Endothelial cell (in vitro differentiated cells): ENCODE data around the gene CIB4. TPM values are rescaled to one million over a fixed set of nuclear protein-coding genes. Genes with fewer than 3 reads are reported as not detected.

Experiments used
- DNase-seq: peaks from one replicate; pipeline ENCODE4 v3.0.0; 2021; ENCODE audit warnings: low spot score
- H3K27ac Mint-ChIP-seq: one replicate; pipeline ENCODE4 v1.8.0; 2021; ENCODE audit warnings: mixed read lengths, inconsistent platforms; ENCODE audit not compliant: unreplicated experiment
- H3K27me3 Mint-ChIP-seq: one replicate; pipeline ENCODE4 v1.8.0; 2021; ENCODE audit warnings: mild to moderate bottlenecking, moderate library complexity, mixed read lengths, inconsistent platforms; ENCODE audit not compliant: unreplicated experiment
- H3K36me3 Mint-ChIP-seq: one replicate; pipeline ENCODE4 v1.8.0; 2021; ENCODE audit warnings: mild to moderate bottlenecking, low read depth, mixed read lengths, inconsistent platforms; ENCODE audit not compliant: unreplicated experiment
- H3K4me1 Mint-ChIP-seq: one replicate; pipeline ENCODE4 v1.8.0; 2021; ENCODE audit warnings: mild to moderate bottlenecking, mixed read lengths, inconsistent platforms; ENCODE audit not compliant: unreplicated experiment
- H3K4me3 Mint-ChIP-seq: one replicate; pipeline ENCODE4 v1.8.0; 2021; ENCODE audit warnings: mild to moderate bottlenecking, mixed read lengths, inconsistent platforms; ENCODE audit not compliant: unreplicated experiment
- H3K9me3 Mint-ChIP-seq: one replicate; pipeline ENCODE4 v1.8.0; 2021; ENCODE audit warnings: mixed read lengths, inconsistent platforms; ENCODE audit not compliant: unreplicated experiment
- CTCF ChIP-seq: fragments of 200-600 bp; sonication (generic); IDR thresholded peaks from one replicate; pipeline ENCODE4 v1.5.0; 2021; ENCODE audit warnings: antibody characterized with exemption; ENCODE audit not compliant: unreplicated experiment
- total RNA-seq: library from RNA; stranded (reverse); fragmentation: NEBNext Ultra II Directional; extraction: Animal tissue kit (Norgen Biotek cat#: 25700); gene quantifications from one replicate; pipeline ENCODE4 v1.2.1, GENCODE V29; 2021; ENCODE audit not compliant: unreplicated experiment

Gene CIB4
- total RNA-seq, 1 donor from 2014 or later: not detected

- no peaks in the 10 kb centered on the region for H3K36me3 Mint-ChIP-seq
- no peak for DNase-seq
- peaks cover 16% of the 10 kb centered on the region for H3K4me1 Mint-ChIP-seq
- no peak overlapping the region for H3K4me3 Mint-ChIP-seq
- H3K27ac Mint-ChIP-seq: no peak overlapping the region
- no peak for TF ChIP-seq CTCF
- H3K27me3 Mint-ChIP-seq: peaks cover 8% of the 10 kb centered on the region
- H3K9me3 Mint-ChIP-seq: no peaks in the 10 kb centered on the region
These were observed 21.0 kb downstream of the CIB4 start for GRCh38 chr2:26620031-26620605.

DNA sequence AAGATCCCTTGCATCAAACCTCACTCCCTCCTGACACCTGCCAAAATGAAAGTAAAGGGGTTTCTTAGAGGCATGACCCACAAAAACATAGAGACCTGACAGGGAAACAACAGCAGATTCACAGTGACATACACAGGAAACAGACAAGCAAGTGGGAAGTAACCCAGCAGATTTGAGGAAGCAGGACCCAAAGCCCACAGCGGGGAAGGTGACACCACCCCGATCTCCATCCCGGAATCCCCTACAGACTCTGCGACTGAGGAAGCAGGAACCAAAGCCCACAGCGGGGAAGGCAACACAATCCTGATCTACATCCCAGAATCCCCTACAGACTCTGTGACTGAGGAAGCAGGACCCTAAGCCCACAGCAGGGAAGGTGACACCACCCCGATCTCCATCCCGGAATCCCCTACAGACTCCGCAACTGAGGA, 21.6 kb downstream of the CIB4 start:
- DNase-seq: no peak
- no peak overlapping the region for H3K4me3 Mint-ChIP-seq
- peak overlapping the region; percentile 42 for H3K27ac Mint-ChIP-seq
- no peak for TF ChIP-seq CTCF
- no peaks in the 10 kb centered on the region for H3K9me3 Mint-ChIP-seq
- no peaks in the 10 kb centered on the region for H3K36me3 Mint-ChIP-seq
- peaks cover 16% of the 10 kb centered on the region for H3K4me1 Mint-ChIP-seq
- H3K27me3 Mint-ChIP-seq: peaks cover 8% of the 10 kb centered on the region

DNA sequence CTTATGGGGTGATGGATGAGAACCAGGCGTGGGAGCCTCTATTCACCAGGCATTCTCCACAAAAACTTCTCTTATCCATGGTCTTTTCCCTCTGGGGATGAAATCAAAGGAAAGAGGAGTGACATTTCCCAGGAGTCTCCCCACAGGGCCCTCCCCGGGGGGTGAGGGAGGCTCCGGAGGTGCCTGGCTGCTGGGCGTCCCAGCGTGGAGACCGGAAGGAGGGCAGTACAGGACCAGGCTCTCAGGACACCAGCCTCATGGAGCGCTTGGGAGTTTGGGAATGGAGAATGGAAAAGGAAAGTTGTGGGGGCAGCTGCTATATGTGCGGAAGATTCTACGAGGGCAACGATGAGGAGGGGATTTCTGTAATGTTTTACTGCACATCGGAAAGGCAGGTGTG, 22.1 kb downstream of the CIB4 start:
- H3K27ac Mint-ChIP-seq: peak overlapping the region; percentile 42
- H3K27me3 Mint-ChIP-seq: peaks cover 8% of the 10 kb centered on the region
- no peak for DNase-seq

DNA sequence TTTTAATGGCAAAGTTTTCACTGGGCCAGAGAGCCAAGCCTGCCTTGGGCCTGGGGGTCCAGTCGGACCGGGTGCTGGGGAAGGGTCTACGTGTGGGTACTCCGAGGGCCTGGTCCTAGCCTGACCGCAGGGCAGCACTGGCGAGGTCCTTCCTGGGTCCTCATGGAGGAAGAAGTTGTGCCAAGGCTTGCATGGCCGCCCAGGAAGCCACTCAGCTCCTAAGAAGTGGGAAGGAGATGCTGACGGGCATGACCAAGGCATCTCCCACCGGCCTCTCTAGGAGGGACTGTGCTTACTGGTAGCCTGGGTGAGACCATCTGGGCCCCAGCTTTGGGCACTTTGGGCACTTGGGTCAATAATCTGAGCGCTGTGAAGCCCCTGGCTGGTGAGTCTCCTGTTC, 22.6 kb downstream of the CIB4 start:
- Mint-ChIP-seq H3K4me1 (peaks cover 10% of the 10 kb centered on the region), H3K27me3 (peaks cover 8% of the 10 kb centered on the region), H3K4me3 (no peak overlapping the region), H3K36me3 (no peaks in the 10 kb centered on the region), H3K9me3 (no peaks in the 10 kb centered on the region), H3K27ac (no peak overlapping the region)
- TF ChIP-seq CTCF: no peak
- no peak for DNase-seq

More for the DNA sequence above, 22.1 kb downstream of the CIB4 start:
- no peak for TF ChIP-seq CTCF
- Mint-ChIP-seq H3K4me3 (no peak overlapping the region), H3K36me3 (no peaks in the 10 kb centered on the region), H3K4me1 (peaks cover 14% of the 10 kb centered on the region), H3K9me3 (no peaks in the 10 kb centered on the region)

DNA sequence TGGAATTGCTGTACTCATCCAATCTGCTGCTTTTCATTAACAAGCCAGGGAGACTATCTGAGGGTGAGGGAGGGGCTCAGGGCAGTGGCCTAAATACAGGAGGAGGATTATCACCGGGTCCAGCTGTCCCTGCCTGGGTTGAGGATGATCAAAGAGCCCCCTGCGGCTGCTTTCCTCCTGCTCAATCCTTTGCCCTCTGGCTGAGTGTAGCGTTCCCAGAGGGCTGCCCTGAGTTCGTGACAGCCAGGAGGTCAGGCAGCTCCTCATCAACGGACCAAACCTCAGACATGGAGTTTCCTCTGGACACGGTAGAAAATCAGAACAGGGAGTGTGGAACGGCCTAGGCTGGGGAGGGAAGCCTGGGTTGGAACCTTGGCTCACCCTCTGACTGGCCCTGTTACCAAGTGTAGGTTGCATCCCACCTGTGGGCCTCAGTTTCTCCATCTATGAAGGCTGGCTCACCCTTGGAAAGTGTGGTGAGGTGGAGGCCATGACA, 23.5 kb downstream of the CIB4 start:
- no peak for TF ChIP-seq CTCF

More for the DNA sequence above, 23.5 kb downstream of the CIB4 start:
- H3K27ac Mint-ChIP-seq: no peak overlapping the region
- H3K36me3 Mint-ChIP-seq: no peaks in the 10 kb centered on the region
- no peak overlapping the region for H3K4me3 Mint-ChIP-seq
- H3K27me3 Mint-ChIP-seq: peaks cover 8% of the 10 kb centered on the region
- H3K9me3 Mint-ChIP-seq: no peaks in the 10 kb centered on the region
- H3K4me1 Mint-ChIP-seq: peaks cover 9% of the 10 kb centered on the region
- DNase-seq: no peak
